ENCODE results near the gene PTPRE.

DNA sequence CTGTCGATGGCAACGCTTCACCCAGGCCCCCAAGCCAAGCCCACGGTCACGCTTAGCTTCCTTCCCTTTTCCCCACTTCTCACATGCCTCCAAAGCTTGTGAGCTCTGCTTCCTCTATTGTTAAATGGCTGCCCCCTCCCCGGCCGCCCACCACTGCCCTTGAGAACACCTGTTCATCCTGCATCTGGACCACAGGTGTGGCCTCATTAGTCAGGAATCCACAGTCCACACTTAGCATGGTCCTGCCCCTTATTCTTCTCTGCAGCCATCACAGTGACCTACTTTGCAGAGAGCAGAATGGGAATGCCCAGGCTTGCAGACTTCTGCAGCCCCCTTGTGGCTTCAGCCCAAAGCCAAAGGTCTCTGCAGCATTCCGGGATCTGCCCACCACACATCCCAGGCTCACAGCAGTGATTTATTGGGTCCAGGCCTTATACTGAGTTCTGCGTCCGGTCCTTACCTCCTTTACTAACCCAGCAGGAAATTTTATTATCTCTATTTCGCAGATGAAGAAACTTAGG, 66.9 kb downstream of the PTPRE start:
- TF ChIP-seq EZH2 (IDR thresholded peaks at IDR 0.05; ENCODE audit: borderline replicate concordance, control insufficient read depth, low read depth, low read length) (no peak), REST (IDR thresholded peaks at IDR 0.05; ENCODE audit: low read depth, low read length) (no peak), POLR2AphosphoS5 (IDR thresholded peaks at IDR 0.05; ENCODE audit: low read length) (no peak), TAF1 (IDR thresholded peaks at IDR 0.05; ENCODE audit: borderline replicate concordance, low read depth, low read length) (no peak), PKNOX1 (IDR thresholded peaks at IDR 0.05) (no peak), CTCF (IDR thresholded peaks at IDR 0.05 in 2 of 3, conservative IDR thresholded peaks at IDR 0.05 in 1 of 3; ENCODE audit: control insufficient read depth in 2 of 3, extremely low read depth in 1 of 3, insufficient read depth in 1 of 3, low read depth in 3 of 3, low read length in 3 of 3) (no peak), HDAC2 (IDR thresholded peaks at IDR 0.05) (no peak)
- TF ChIP-seq, protein P1, sequence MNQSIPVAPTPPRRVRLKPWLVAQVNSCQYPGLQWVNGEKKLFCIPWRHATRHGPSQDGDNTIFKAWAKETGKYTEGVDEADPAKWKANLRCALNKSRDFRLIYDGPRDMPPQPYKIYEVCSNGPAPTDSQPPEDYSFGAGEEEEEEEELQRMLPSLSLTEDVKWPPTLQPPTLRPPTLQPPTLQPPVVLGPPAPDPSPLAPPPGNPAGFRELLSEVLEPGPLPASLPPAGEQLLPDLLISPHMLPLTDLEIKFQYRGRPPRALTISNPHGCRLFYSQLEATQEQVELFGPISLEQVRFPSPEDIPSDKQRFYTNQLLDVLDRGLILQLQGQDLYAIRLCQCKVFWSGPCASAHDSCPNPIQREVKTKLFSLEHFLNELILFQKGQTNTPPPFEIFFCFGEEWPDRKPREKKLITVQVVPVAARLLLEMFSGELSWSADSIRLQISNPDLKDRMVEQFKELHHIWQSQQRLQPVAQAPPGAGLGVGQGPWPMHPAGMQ (IDR thresholded peaks at IDR 0.05; ENCODE audit: borderline replicate concordance) = no peak
